ENCODE measurements around the gene MORN1.

MORN1 gene

DNA sequence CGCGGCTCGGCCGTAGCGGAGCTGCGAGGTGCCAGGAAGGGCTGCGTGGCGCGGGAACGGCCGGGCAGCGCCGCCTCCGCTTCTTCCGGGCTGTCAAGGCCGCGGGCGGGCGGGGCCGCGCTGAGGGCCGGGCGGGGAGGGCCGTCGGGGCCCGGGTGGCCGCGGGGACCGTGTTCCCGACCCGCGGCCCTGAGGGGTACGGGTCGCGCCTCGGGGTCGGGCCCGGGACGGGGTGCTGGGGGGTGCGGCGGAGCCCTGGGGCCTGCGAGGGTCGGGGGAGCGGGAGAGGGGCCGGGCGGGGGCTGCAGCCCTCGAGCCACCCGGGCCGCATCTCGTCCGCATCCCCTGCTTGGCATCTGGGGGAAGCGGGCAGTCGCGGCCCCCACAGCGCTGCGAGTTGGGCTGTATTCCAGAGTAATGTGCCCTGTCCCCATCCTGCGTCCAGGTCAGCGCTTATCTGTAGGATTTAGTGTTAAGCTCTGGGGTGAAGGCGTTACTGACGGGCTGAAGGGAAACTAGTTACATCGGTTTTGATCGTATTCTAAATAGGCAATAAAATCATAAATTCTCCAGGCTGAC, 666 bp upstream of the MORN1 start:
- peaks cover 32% of the 10 kb centered on the region for H3K36me3 ChIP-seq (replicated peaks)
- TF ChIP-seq, protein P1, sequence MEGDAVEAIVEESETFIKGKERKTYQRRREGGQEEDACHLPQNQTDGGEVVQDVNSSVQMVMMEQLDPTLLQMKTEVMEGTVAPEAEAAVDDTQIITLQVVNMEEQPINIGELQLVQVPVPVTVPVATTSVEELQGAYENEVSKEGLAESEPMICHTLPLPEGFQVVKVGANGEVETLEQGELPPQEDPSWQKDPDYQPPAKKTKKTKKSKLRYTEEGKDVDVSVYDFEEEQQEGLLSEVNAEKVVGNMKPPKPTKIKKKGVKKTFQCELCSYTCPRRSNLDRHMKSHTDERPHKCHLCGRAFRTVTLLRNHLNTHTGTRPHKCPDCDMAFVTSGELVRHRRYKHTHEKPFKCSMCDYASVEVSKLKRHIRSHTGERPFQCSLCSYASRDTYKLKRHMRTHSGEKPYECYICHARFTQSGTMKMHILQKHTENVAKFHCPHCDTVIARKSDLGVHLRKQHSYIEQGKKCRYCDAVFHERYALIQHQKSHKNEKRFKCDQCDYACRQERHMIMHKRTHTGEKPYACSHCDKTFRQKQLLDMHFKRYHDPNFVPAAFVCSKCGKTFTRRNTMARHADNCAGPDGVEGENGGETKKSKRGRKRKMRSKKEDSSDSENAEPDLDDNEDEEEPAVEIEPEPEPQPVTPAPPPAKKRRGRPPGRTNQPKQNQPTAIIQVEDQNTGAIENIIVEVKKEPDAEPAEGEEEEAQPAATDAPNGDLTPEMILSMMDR (IDR thresholded peaks at IDR 0.05; ENCODE audit: low read depth, low read length, missing control alignments) = no peak
- in situ Hi-C loops (cut with HindIII; ENCODE audit: low pct_ligation_motif_present, low sequenced_read_pairs) = no loop called here

DNA sequence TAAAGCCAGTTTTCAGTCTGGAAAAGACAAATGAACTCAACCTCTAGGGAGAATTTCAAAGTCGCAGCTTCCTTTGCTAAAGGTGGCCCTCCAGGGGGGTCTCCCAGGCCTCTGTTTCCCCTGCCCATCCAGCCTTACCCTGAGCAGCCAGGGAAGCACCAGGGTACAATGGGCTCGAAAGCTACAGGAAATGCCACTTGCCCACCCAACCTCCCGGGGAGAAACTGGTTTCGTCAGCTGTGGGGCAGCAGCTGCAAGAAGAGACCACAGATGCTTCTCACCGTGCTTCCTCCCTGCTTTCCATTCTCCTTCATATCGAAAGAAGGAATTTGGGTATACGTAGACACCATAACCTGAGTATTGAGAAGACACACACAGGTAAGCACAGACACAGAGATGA, 1.7 kb downstream of the MORN1 start:
- in situ Hi-C loops (cut with HindIII; ENCODE audit: low pct_ligation_motif_present, low sequenced_read_pairs) = no loop called here
- H3K36me3 ChIP-seq (replicated peaks) = peaks cover 15% of the 10 kb centered on the region
- DNase-seq = no peak

More for the DNA sequence above, 666 bp upstream of the MORN1 start:
- peak overlapping the region; percentile 50 for H3K27ac ChIP-seq
- no peak for DNase-seq
- H3K27me3 ChIP-seq (replicated peaks) = no peaks in the 10 kb centered on the region
- peak overlapping the region; percentile 80 for H3K4me3 ChIP-seq (ENCODE audit: low read depth, low read length)

DNA sequence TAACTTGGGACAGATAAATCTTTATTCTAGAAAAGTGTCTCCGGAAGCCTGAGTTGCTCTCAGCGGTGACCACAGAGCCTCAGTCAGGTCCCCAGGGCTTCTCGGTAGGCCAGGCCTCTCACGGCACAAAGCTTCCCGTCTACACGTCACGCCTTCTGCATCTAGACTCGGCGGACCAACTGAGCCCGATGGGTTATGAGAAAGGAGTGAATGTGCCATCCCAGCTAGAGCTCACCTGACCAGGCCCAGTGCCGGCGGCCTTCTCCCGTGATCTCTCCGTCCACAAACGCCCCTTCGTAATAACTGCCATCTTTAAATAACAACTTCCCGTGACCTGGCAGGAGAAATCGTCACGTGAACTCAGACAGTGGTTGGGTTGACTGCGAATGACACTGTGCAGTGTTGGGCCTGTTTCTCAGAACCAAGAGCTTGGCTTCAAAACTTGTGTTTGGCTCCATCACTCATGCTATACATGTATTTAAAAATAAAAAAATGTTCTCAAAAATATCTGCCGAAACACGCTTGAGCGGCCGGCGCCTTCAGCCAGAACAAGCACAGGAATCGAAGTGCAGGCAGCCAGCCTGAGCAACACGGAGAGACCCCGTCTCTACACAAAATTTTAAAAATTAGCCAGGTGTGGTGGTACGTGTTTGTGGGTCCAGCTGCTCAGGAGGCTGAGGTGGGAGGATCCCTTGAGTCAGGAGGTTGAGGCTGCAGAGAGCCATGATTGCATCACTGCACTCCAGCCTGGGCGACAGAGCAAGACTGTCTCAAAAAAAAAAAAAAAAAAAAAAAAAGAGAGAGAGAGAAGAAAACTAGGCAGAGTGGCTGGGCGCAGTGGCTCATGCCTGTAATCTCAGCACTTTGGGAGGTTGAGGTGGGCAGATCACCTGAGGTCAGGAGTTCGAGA, 3.1 kb downstream of the MORN1 start:
- no peak for DNase-seq
- Histone ChIP-seq H3K27ac (no peak overlapping the region), H3K36me3 (replicated peaks) (peaks cover 3% of the 10 kb centered on the region), H3K27me3 (replicated peaks) (no peaks in the 10 kb centered on the region), H3K4me3 (ENCODE audit: low read depth, low read length) (no peak overlapping the region)
- TF ChIP-seq, protein P1 (IDR thresholded peaks at IDR 0.05; ENCODE audit: low read depth, low read length, missing control alignments) = no peak
- in situ Hi-C loops (cut with HindIII; ENCODE audit: low pct_ligation_motif_present, low sequenced_read_pairs) = no loop called here

More for the DNA sequence above, 1.7 kb downstream of the MORN1 start:
- TF ChIP-seq, protein P1 (IDR thresholded peaks at IDR 0.05; ENCODE audit: low read depth, low read length, missing control alignments) = no peak
- no peaks in the 10 kb centered on the region for H3K27me3 ChIP-seq (replicated peaks)
- H3K27ac ChIP-seq = no peak overlapping the region
- H3K4me3 ChIP-seq (ENCODE audit: low read depth, low read length) = no peak overlapping the region

DNA sequence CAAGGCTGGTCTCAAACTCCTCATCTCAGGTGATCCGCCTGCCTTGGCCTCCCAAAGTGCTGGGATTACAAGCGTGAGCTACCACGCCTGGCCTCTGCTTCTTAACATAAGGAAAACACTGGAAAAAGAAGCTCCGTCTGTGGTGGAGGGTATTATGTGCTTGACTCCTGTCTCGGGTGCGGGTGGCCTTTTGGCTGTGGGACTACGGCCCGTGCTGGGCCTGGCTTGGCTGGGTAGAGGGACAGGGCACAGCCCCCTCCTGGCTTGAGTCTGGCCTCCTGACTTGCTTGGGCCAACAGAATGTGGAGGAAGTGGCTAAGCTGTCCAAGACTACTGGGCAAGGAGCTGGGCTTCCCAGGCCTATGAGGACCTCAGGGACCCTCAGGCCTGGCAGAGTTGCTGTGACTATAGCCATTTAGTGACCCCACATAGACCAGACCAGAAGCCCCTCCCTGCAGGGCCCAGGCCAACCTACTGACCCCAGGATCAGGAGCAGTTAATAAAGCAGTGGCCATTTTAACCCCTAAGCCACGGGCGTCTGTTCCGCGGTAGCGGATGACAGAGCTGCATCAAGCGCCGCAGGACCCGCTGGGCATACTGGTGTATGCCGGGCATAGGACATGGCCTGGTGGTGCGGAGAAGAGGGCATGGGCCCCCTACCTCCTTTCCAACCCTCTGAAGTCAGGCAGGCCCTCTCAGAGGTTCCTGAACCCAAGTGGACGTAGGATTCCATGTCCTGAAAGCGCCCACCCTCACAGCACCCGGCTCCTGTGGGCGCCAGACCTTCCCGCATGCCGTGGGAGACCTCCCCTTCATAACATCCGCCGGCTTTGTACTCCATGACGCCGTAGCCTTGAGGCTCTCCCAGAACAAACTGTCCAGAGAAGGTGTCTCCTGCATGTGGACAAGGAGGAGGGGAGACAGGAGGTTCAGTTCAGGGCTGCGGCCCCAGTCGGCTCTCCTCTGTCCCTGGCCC, 4.4 kb downstream of the MORN1 start:
- no peak overlapping the region for H3K4me3 ChIP-seq (ENCODE audit: low read depth, low read length)
- DNase-seq = no peak
- no peak overlapping the region for H3K27ac ChIP-seq
- no peaks in the 10 kb centered on the region for H3K36me3 ChIP-seq (replicated peaks)
- in situ Hi-C loops (cut with HindIII; ENCODE audit: low pct_ligation_motif_present, low sequenced_read_pairs) = no loop called here
- no peaks in the 10 kb centered on the region for H3K27me3 ChIP-seq (replicated peaks)
- TF ChIP-seq, protein P1 (IDR thresholded peaks at IDR 0.05; ENCODE audit: low read depth, low read length, missing control alignments) = no peak

DNA sequence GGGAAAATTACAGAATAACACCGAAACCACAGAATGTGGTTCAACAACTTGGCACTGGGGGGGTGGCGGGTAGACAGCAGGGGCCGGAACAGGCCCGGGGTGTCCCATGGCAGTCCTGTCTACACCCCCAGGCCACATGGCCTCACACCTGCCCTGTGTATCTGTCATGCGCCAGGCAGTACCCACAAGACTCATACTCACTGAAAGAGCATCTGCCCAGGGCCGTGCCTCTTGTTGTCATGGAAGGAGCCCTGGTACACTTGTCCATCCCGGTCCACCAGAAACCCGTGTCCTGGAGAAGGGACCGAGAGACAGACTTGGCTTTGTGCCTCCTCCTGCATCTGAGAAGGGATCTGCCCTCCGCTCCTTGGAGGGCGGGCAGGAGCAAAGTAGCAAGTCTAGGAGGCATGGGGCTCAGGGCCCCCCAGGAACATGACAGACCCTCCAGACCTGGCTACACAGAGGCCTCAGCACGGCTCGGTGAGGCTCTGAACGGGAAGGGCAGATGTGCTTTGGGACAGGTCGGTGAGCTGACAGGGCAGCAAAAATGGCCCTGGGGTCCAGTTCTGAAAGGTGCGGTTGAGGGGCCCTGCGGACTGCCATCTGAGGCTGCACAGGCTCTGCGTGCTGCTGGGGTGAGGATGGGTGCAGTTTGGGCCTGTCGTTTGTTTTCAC, 5.6 kb downstream of the MORN1 start:
- Histone ChIP-seq H3K36me3 (replicated peaks) (no peaks in the 10 kb centered on the region), H3K27me3 (replicated peaks) (no peaks in the 10 kb centered on the region), H3K4me3 (ENCODE audit: low read depth, low read length) (no peak overlapping the region), H3K27ac (no peak overlapping the region)
- TF ChIP-seq, protein P1 (IDR thresholded peaks at IDR 0.05; ENCODE audit: low read depth, low read length, missing control alignments) = no peak
- in situ Hi-C loops (cut with HindIII; ENCODE audit: low pct_ligation_motif_present, low sequenced_read_pairs) = no loop called here
- no peak for DNase-seq
